Keratinocyte (primary cell): ENCODE measurements around the gene SMAD6.

ENCODE experiments used
- CTCF ChIP-seq, 3 experiments: IDR thresholded peaks in 1 of 3; conservative IDR thresholded peaks in 1 of 3; optimal IDR thresholded peaks in 1 of 3; 2 replicates in 2 of 3; 3 replicates in 1 of 3; pipeline versions ENCODE3 to v1.5.1; 2011; ENCODE audit warnings: low read length in 3 of 3, mild to moderate bottlenecking in 3 of 3, moderate library complexity in 2 of 3, control low read depth in 1 of 3, inconsistent platforms in 1 of 3; ENCODE audit not compliant: insufficient read depth in 2 of 3; ENCODE audit errors: extremely low read depth in 1 of 3
- EZH2 ChIP-seq: IDR thresholded peaks from one replicate; pipeline ENCODE4 v1.6.1; 2012; ENCODE audit warnings: inconsistent platforms, mild to moderate bottlenecking, low read length, moderate library complexity

- TF ChIP-seq CTCF (optimal IDR thresholded peaks at IDR 0.05 in 1 of 3, IDR thresholded peaks at IDR 0.05 in 1 of 3, conservative IDR thresholded peaks at IDR 0.05 in 1 of 3; ENCODE audit: extremely low read depth in 1 of 3, insufficient read depth in 2 of 3, low read length in 3 of 3) (no peak), EZH2 (no peak)
Measured at GRCh38 chr15:66751579-66751978, 49.5 kb downstream of the SMAD6 start.
